ENCODE measurements around the gene THAP9.

DNA sequence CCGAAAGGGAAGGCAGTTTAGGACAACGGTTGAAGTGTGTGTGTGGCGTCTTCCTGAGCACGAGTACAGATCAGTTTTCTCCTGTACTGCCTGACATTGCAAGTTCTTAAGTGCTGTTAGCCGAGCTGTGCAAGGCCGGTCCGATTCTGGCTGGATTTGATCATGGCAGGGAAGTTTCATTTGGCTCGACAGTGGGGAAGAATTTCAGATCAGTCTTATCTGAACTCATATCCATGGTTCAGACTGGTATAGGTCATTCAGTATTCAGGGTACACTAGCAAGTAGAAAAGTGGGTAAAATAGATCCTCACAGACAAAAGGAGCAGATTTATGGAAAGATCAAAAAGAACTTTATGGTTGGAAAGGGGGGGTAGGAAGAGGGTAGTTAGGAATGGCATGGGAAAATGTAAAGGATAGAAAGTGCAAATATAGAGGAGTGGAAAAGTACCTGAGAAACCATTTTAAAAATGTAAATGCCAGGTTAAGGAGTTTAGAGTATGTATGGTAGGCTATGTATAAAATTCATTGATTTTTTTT, 716 bp downstream of the THAP9 start:
- TF ChIP-seq, protein P1, sequence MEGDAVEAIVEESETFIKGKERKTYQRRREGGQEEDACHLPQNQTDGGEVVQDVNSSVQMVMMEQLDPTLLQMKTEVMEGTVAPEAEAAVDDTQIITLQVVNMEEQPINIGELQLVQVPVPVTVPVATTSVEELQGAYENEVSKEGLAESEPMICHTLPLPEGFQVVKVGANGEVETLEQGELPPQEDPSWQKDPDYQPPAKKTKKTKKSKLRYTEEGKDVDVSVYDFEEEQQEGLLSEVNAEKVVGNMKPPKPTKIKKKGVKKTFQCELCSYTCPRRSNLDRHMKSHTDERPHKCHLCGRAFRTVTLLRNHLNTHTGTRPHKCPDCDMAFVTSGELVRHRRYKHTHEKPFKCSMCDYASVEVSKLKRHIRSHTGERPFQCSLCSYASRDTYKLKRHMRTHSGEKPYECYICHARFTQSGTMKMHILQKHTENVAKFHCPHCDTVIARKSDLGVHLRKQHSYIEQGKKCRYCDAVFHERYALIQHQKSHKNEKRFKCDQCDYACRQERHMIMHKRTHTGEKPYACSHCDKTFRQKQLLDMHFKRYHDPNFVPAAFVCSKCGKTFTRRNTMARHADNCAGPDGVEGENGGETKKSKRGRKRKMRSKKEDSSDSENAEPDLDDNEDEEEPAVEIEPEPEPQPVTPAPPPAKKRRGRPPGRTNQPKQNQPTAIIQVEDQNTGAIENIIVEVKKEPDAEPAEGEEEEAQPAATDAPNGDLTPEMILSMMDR (IDR thresholded peaks at IDR 0.05): no peak
- no peak for TF ChIP-seq EP300 (IDR thresholded peaks at IDR 0.05)
